ENCODE results near the gene PPP1R1B.

PPP1R1B gene

GRCh38 chr17:39608142-39608981 is 18.4 kb upstream of the PPP1R1B start:
- no peaks in the 10 kb centered on the region for H3F3A ChIP-seq (ENCODE audit: insufficient read depth)
- H3K79me2 ChIP-seq (ENCODE audit: insufficient read depth, low read length), result no peaks in the 10 kb centered on the region
- no peaks in the 10 kb centered on the region for H3K9me2 ChIP-seq (replicated peaks; ENCODE audit: insufficient read depth, low read length)
- H3K9ac ChIP-seq (ENCODE audit: low read length), result no peak overlapping the region
- no peak overlapping the region for H3K4me2 ChIP-seq (ENCODE audit: low read depth, low read length, poor library complexity, severe bottlenecking)
- no peaks in the 10 kb centered on the region for H3K27me3 ChIP-seq (ENCODE audit: low read length)
- no peak overlapping the region for H2AFZ ChIP-seq (ENCODE audit: low read depth, low read length, severe bottlenecking)
- H3K27ac ChIP-seq (ENCODE audit: low read depth, low read length), result no peak overlapping the region
- no peaks in the 10 kb centered on the region for H4K20me1 ChIP-seq (ENCODE audit: low read depth, low read length)
- H3K36me3 ChIP-seq (ENCODE audit: low read length), result no peaks in the 10 kb centered on the region
- H3K9me3 ChIP-seq (ENCODE audit: insufficient read depth, low read length), result no peaks in the 10 kb centered on the region
- H3K4me3 ChIP-seq (ENCODE audit: insufficient read depth, low read length, poor library complexity, severe bottlenecking), result no peak overlapping the region
- TF ChIP-seq EZH2phosphoT487 (conservative IDR thresholded peaks at IDR 0.05; ENCODE audit: low read length), result no peak
- TF ChIP-seq, protein P1, sequence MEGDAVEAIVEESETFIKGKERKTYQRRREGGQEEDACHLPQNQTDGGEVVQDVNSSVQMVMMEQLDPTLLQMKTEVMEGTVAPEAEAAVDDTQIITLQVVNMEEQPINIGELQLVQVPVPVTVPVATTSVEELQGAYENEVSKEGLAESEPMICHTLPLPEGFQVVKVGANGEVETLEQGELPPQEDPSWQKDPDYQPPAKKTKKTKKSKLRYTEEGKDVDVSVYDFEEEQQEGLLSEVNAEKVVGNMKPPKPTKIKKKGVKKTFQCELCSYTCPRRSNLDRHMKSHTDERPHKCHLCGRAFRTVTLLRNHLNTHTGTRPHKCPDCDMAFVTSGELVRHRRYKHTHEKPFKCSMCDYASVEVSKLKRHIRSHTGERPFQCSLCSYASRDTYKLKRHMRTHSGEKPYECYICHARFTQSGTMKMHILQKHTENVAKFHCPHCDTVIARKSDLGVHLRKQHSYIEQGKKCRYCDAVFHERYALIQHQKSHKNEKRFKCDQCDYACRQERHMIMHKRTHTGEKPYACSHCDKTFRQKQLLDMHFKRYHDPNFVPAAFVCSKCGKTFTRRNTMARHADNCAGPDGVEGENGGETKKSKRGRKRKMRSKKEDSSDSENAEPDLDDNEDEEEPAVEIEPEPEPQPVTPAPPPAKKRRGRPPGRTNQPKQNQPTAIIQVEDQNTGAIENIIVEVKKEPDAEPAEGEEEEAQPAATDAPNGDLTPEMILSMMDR (IDR thresholded peaks at IDR 0.05; ENCODE audit: insufficient read depth, low read length, poor library complexity, severe bottlenecking), result no peak

DNA sequence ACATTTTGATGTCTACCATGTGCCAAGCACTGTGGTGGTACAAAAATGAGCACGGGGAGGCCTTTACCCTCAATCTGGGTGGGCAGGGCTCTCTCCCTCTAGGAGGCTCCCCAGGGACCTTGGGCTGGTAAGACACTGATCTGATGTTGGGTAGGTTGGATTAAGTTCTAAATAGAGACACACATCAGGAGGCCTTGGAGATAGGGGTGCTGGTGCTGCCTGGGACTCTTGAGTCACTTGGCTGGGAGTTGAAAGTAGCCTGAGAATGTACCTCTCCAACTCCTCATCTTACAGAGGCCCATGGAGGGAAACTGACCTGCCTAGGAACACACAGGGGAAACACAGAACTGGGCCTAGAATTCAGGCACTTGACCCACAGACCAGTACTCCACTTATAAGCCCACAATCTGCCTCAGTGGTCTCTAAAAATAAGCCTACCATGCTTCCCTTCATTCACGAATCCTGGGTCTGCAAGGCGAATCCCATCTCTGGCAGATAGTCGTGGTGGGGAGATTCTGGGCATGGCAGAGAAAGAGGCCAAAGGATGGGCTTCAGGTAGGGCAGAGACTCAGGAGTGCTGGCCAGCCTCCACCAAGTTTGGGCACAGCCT is 17.2 kb upstream of the PPP1R1B start:
- Histone ChIP-seq H3K9me3 (ENCODE audit: insufficient read depth, low read length) (no peaks in the 10 kb centered on the region), H3K4me3 (ENCODE audit: insufficient read depth, low read length, poor library complexity, severe bottlenecking) (no peak overlapping the region), H3K4me2 (ENCODE audit: low read depth, low read length, poor library complexity, severe bottlenecking) (no peak overlapping the region), H4K20me1 (ENCODE audit: low read depth, low read length) (no peaks in the 10 kb centered on the region), H3F3A (ENCODE audit: insufficient read depth) (no peaks in the 10 kb centered on the region), H3K27me3 (ENCODE audit: low read length) (no peaks in the 10 kb centered on the region), H3K36me3 (ENCODE audit: low read length) (no peaks in the 10 kb centered on the region), H3K27ac (ENCODE audit: low read depth, low read length) (no peak overlapping the region), H2AFZ (ENCODE audit: low read depth, low read length, severe bottlenecking) (no peak overlapping the region), H3K79me2 (ENCODE audit: insufficient read depth, low read length) (no peaks in the 10 kb centered on the region), H3K9me2 (replicated peaks; ENCODE audit: insufficient read depth, low read length) (no peaks in the 10 kb centered on the region), H3K9ac (ENCODE audit: low read length) (no peak overlapping the region)
- TF ChIP-seq, protein P1 (IDR thresholded peaks at IDR 0.05; ENCODE audit: insufficient read depth, low read length, poor library complexity, severe bottlenecking), result no peak
- no peak for TF ChIP-seq EZH2phosphoT487 (conservative IDR thresholded peaks at IDR 0.05; ENCODE audit: low read length)

GRCh38 chr17:39611401-39612112 is 15.2 kb upstream of the PPP1R1B start:
- H3K36me3 ChIP-seq (ENCODE audit: low read length), result no peaks in the 10 kb centered on the region
- no peaks in the 10 kb centered on the region for H3K9me2 ChIP-seq (replicated peaks; ENCODE audit: insufficient read depth, low read length)
- H3K27ac ChIP-seq (ENCODE audit: low read depth, low read length), result no peak overlapping the region
- H3K4me2 ChIP-seq (ENCODE audit: low read depth, low read length, poor library complexity, severe bottlenecking), result no peak overlapping the region
- H3F3A ChIP-seq (ENCODE audit: insufficient read depth), result peaks cover 1% of the 10 kb centered on the region; the same call in 1 of the 2 replicates
- no peak overlapping the region for H3K9ac ChIP-seq (ENCODE audit: low read length)
- no peaks in the 10 kb centered on the region for H3K9me3 ChIP-seq (ENCODE audit: insufficient read depth, low read length)
- TF ChIP-seq, protein P1 (IDR thresholded peaks at IDR 0.05; ENCODE audit: insufficient read depth, low read length, poor library complexity, severe bottlenecking), result no peak
- TF ChIP-seq EZH2phosphoT487 (conservative IDR thresholded peaks at IDR 0.05; ENCODE audit: low read length), result no peak
- no peak overlapping the region for H3K4me3 ChIP-seq (ENCODE audit: insufficient read depth, low read length, poor library complexity, severe bottlenecking)
- H4K20me1 ChIP-seq (ENCODE audit: low read depth, low read length), result no peaks in the 10 kb centered on the region
- H2AFZ ChIP-seq (ENCODE audit: low read depth, low read length, severe bottlenecking), result no peak overlapping the region
- no peaks in the 10 kb centered on the region for H3K79me2 ChIP-seq (ENCODE audit: insufficient read depth, low read length)
- H3K27me3 ChIP-seq (ENCODE audit: low read length), result no peaks in the 10 kb centered on the region
